Hepatocyte (in vitro differentiated cells): ENCODE data around the gene CCDC148.

Experiments
- CTCF ChIP-seq: fragments of 200-600 bp; sonication (generic); IDR thresholded peaks from 2 replicates; pipeline ENCODE4 v1.5.1; 2016; ENCODE audit warnings: antibody characterized with exemption, mild to moderate bottlenecking; ENCODE audit not compliant: poor library complexity
- EZH2 ChIP-seq: fragments of 200-600 bp; sonication (generic); IDR thresholded peaks from 2 replicates; pipeline ENCODE4 v1.6.1; 2016; ENCODE audit warnings: antibody characterized with exemption, mild to moderate bottlenecking, borderline replicate concordance
- EZH2phosphoT487 ChIP-seq: fragments of 200-600 bp; sonication (generic); IDR thresholded peaks from one replicate; pipeline ENCODE4 v1.6.1; 2018; ENCODE audit warnings: antibody characterized with exemption, mild to moderate bottlenecking, low read depth, moderate library complexity; ENCODE audit not compliant: unreplicated experiment, severe bottlenecking

GRCh38 chr2:158239271-158239670, 217.3 kb downstream of the CCDC148 start:
- TF ChIP-seq CTCF (no peak), EZH2 (no peak), EZH2phosphoT487 (no peak)
